ENCODE results near the gene BCL11A.

GRCh38 chr2:60555783-60556139, 2.3 kb upstream of the BCL11A start:
- no peak for TF ChIP-seq CTCF (optimal IDR thresholded peaks at IDR 0.05 in 1 of 3, IDR thresholded peaks at IDR 0.05 in 1 of 3, conservative IDR thresholded peaks at IDR 0.05 in 1 of 3; ENCODE audit: extremely low read depth in 1 of 3, insufficient read depth in 2 of 3, low read length in 3 of 3)
- no peak for TF ChIP-seq EZH2 (IDR thresholded peaks at IDR 0.05; ENCODE audit: low read length)

All from keratinocyte (primary cell).